SK-N-DZ (cell line): ENCODE measurements around the gene DBNDD2.
A peak's percentile ranks its signal among the peaks of the same experiment; 100 is the strongest.

ENCODE experiments used
- DNase-seq: peaks from one replicate; pipeline ENCODE4 v3.0.0-alpha.2; 2015; ENCODE audit warnings: low spot score

DBNDD2 gene

GRCh38 chr20:45415822-45416637 is 7.9 kb downstream of the DBNDD2 start, which contains the start of gene PIGT:
PIGT (plus strand) TSS chr20:45416141; CDS start chr20:45416157, 16 bp downstream.
- DNase-seq: peak; percentile 94

DNA sequence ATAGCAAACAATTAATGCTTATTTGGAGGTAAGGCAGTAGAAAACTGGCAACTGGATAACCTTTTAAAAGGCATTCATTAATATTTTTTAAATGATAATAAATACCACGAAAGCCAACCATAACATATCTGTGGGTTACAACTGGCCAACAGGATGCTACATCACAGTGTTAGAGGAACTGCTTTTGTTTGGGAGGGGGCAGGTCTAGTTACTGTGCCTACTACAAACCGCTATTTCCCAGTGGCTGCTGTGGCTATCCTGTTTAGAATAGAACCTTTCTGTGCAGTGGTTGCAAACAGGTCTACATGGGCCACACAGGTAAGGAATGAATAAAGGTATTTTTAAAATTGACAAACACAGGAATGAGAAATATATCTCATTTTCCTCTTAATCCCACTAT is 8.8 kb downstream of the DBNDD2 start:
- DNase-seq: no peak

DNA sequence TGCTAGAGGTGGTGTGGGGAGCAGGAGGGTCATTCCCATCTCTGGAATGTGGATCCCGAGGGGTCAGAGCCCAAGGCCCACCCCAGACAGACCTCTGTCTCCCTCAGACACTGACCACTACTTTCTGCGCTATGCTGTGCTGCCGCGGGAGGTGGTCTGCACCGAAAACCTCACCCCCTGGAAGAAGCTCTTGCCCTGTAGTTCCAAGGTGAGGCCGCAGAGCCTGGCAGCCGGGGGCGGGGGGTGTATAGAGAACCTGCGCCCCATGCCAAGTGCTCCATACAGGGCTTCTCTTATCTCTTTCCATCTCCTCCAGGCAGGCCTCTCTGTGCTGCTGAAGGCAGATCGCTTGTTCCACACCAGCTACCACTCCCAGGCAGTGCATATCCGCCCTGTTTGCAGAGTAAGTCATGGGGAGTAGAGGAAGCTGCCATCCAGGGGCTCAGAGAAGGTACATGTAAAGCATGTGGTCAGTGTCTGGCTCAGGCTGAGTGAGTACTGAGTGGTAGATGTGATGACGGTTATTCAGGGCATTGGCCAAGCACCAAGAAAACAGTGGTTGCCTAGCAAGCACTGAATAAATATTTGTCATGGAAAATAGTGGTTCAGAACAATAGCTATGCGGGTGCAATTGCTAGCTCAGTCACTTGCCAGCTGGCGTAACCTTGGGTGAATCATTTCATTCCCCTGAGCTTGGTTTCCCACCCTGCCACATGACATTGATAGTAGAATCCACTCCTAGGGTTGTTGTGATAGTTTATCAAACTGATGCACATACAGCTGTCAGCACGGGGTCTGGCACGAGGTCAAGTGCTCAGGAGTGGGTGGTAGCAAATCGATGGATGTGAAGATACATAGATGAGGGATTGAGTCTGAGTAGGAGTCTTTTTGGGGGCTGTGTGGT is 11.4 kb downstream of the DBNDD2 start:
- DNase-seq: no peak

GRCh38 chr20:45420125-45420524 is 12.0 kb downstream of the DBNDD2 start:
- no peak for DNase-seq

DNA sequence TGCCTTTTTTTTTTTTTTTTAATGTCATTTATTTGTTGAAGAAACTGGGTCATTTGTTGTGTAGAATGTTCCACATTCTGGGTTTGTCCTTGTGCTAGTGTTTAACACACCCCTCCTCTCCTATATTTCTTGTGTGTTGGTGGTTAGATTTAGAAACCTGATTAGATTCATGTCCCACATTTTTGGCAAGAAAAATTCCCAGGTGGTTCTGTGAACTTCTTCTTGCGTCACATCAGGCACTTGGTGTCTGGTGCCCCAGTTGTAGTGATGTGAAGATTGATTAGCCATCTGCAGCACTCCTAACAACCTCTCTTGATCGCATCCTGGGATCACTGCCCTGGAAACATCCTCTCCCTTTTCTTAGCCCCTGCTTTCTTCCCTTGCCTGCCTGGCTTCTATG is 15.6 kb downstream of the DBNDD2 start:
- DNase-seq: no peak

DNA sequence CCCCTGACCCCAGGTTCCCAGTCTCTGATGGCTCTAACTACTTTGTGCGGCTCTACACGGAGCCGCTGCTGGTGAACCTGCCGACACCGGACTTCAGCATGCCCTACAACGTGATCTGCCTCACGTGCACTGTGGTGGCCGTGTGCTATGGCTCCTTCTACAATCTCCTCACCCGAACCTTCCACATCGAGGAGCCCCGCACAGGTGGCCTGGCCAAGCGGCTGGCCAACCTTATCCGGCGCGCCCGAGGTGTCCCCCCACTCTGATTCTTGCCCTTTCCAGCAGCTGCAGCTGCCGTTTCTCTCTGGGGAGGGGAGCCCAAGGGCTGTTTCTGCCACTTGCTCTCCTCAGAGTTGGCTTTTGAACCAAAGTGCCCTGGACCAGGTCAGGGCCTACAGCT is 17.5 kb downstream of the DBNDD2 start:
- DNase-seq: no peak

DNA sequence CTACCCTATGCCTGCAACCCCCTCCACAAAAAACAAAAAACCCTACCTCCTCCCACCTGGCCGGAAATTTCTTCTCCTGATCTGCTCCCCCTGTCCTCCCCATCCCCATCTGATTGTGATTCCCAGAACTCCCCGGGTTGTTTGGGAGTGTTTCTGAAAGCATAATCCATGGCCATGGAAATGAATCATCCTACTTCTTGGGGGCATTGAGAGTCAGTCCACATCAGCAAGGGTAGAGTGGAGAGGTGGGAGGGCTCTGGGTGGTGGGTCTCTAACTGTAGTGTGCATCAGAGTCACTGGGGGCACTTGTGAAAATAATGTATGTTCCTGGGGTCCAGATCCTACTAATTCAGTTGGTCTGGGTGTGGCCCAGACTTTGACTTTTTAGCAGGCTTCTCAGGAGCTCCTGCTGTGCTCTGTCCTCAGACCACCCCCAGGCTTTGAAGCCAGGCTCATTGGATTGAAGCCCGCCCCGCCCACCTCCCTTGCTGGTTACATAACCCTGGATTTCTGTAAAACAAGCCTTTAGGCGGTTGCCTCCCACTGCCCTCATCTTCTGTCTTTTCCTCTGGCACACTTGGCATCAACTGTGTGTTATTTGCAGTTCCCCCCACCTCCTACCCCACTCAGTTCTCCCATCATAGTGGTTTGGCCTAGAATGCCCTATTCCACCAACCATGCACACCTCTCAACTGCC is 18.4 kb downstream of the DBNDD2 start:
- DNase-seq: no peak

DNA sequence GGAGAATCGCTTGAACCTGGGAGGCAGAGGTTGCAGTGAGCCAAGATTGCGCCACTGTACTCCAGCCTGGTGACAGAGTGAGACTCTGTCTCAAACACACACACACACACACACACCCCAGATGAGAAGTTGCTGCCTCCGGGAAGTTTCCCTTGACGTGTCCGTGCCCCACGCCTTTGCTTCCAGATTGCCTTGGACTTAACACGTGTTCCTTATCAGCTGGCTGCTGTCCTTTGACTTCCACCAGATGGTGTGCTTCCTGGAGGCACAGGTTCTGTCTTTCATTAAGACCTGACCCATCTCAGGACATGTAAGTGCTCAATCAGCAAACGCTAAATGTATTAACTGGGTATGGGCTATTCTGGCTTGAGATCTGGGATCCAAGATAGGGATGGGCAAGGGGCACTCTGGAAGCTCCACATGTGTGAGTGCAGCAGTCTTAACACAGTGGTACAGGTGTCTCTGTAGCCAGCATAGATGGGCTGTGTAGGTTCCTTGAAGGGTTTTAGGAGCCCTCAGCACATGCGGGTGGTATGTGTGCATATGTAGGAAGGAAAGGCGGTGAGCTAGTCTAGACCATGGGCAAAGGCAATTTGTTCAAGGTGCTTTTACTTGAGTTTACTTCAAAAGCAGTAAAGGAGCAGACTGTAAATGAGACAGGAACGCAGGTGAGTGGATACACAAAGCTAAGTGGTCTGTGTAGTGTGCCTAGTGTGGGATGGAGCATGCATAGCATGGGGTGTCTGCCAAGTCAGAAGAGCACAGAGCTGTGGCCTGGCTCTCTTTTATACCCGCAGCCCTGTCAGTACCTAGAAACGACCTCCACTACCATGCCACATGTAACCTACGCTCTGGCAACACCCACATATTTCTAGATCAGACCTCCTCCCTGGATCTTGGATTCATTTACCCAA is 19.4 kb downstream of the DBNDD2 start:
- peak; percentile 50 for DNase-seq

- DNase-seq: no peak
Measured at GRCh38 chr20:45429618-45430017, 21.5 kb downstream of the DBNDD2 start.

DNA sequence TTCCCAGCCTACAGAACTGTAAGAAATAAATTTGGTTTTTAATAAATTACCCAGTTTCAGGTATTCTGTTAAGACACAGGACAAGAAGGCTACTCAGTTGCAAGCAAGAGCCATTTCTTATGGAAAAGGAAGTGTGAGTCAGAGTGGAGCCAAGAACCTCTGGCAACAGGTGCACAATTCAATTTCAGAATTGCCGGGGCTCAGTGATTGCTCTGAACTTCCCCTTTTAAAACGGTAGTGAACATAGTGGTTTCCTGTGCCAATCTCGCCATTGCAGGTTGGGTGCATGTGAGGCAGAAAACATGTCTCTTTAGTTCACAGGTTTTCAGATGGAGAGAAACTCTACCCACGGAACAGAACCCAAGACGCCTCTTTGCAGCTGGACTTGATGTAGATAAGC is 24.2 kb downstream of the DBNDD2 start:
- DNase-seq: no peak

DNA sequence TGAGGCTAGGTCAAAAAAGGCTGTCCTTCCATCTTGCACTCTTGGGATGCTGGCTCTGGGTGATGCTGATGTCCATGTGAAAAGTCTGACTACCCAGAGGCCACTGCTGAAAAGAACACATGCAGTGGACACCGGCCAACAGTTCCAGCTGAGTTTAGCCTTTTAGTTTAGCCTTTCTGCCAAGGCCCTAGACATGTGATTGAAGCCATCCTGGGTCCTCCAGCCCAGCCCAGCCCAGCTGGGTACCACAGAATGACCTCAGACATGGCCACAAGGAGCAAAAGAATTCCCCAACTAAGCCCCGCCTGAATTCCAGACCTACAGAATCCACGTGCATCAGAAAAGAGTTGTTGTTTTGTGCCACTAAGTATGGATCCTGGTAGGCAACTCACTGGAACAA is 25.2 kb downstream of the DBNDD2 start:
- no peak for DNase-seq

DNA sequence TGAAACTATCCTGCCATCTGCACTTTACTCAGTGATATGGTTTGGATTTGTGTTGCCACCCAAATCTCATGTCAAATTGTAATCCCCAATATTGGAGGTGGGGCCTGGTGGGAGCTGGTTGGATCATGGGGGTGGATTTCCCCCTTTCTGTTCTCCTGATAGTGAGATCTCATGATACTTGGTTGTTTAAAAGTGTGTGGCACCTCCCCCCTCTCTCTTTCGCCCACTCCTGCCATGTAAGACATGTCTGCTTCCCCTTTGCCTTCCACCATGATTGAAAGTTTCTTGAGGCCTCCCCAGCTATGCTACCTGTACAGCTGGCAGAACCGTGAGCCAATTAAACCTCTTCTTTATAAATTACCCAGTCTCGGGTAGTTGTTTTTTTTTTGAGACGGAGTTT is 25.9 kb downstream of the DBNDD2 start:
- no peak for DNase-seq

DNA sequence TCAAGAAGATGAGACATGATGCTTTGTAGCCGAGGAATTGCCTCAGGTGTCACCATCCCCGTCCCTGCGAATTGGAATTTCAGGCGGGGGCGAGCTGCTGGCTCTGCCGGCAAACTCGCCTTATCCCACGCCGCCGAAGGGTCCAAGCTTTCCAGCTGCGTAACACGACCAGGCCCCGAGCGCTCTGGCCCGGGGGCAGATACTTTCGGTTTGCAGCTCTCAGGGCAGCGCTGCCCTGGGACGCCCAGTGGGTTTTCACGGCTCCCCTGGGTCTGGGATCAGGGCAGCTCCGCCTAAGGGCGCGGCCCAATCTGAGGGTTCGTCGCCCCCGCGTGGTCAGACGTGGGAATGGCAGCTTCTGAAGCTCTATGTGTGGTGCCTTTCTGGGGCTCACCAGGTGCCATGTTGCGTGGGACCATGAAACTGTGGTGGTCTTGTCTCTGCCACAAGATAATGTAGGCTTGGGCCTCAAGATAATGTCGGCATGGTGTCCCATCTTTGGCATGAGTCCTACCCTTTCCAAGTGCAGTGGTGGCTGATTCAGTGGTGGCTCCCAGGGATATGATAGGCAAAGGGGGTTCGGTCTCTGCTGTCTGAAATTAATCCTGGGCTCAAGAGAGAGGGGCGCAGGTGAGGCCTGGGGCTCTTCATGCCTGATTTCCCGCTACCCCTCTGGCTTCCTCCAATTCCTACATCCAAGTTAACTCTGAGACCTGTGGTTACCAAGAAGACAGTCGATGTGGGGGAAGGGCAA is 28.8 kb downstream of the DBNDD2 start:
- peak; percentile 80 for DNase-seq

- DNase-seq: no peak
Measured at GRCh38 chr20:45440424-45440823, 32.3 kb downstream of the DBNDD2 start.

- no peak for DNase-seq
Measured at GRCh38 chr20:45440891-45441685, 33.0 kb downstream of the DBNDD2 start.

DNA sequence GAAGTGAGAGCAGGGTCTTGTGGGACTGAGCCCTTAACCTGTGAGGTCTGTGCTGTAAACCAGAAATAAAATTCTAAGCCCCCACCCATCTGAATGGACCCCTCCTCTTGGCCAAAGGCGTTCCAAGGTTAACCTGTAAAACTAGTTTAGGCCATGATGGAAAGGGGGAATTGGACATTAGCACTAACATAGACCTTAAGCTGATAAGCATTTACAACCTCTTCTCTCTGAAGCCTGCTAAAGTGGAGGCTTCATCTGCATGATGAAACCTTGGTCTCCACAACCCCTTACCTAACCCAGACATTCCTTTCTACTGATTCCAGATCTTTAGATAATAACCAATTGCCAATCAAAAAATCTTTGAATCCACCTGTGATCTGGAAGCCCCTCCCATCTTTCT is 33.7 kb downstream of the DBNDD2 start:
- DNase-seq: no peak

DNA sequence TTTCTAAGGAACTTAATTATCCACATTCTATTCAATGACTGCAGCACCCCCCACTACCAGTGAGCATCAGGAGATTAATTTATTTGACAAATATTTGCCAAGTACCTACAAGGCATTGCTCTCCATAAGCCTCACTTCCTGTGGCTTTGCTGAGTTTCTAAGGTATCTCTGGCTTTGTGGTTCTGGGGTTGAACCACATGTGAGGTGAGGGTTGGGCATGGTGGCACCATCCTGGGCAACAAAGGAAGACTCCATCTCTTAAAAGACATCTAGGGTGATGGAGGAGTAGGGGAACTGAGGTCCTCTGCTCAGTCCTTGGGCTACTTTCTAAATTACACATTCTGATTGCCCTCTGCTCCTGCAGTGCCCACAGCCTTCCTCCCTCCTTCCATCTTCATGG is 36.0 kb downstream of the DBNDD2 start:
- DNase-seq: no peak

- DNase-seq: peak; percentile 32
Measured at GRCh38 chr20:45445805-45446562, 37.9 kb downstream of the DBNDD2 start.

DNA sequence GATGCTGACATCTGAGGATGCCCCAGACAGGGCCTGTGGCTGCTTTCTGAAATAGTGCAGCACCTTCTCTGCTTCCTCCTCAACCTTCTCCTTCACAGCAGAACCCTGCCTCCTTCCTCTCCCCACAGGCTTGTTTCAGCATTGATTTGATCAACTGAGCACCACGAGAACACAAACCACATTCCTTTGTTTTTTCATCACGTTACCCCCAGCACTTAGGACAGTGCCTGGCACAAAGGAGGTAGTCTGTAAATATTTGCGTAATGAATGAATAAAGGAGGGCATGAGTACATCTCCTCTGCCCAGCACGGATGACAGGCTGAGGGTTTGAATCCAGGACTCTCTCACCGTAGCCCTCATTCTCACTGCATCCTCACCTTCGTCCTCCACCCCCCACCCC is 40.2 kb downstream of the DBNDD2 start:
- no peak for DNase-seq
